GM19240 (cell line): ENCODE results near the gene L2HGDH.

Experiments used
- DNase-seq: peaks from one replicate; pipeline ENCODE4 v3.0.0; 2011; ENCODE audit warnings: low spot score; ENCODE audit not compliant: insufficient read length

The L2HGDH gene

GRCh38 chr14:50230701-50231474 is 81.1 kb downstream of the L2HGDH start:
- DNase-seq: no peak

DNA sequence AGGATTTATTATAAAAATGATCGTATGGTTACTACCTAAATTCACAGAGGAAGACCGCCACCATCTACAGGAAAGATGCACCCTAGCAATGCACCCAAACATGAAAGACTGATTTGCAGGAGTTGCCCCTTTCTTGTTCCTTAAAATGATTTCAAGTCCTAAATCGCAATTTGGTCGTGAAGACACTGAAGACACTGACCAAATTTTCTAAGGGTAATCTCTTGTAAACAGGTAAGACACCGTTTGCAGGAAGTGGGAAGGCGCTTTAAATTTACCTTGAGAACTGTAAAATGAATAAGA is 81.7 kb downstream of the L2HGDH start:
- no peak for DNase-seq

DNA sequence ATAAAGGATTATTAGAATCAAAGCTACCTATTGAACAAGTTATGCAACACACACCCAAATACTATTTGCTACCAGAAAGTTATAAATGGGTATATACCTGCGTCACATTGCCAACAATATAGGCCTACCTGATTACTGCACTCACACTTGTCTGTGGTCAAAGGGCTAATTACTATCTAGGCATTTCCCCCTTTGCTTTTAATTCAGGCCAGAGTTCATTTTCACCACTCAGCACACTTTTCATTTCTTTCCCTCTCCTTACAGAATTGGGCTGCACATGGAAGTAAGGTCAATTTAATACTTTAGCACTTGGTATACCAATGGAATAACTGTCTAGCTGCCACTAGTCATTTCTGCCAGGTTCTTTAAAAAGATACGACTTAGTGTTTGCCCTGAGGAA is 82.3 kb downstream of the L2HGDH start:
- no peak for DNase-seq

DNA sequence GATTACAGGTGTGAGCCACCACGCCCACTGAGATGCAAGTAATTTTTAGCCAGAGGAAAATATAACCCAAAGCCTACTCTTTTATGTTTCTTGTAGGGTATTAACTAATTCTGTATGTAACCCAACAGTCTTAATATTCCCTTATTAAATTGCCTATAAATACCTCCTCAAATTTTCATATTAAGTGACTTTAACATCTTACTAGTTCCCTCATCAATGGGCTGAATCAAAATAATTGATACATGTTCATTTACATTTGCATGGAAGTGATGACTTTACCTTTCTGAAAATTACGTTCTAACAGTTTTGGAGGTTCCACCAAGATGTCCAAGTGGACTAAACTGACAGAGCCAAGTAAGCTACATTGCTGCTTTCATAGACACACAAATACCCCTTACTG is 83.7 kb downstream of the L2HGDH start:
- DNase-seq: no peak

GRCh38 chr14:50225974-50226297 is 86.1 kb downstream of the L2HGDH start:
- no peak for DNase-seq

DNA sequence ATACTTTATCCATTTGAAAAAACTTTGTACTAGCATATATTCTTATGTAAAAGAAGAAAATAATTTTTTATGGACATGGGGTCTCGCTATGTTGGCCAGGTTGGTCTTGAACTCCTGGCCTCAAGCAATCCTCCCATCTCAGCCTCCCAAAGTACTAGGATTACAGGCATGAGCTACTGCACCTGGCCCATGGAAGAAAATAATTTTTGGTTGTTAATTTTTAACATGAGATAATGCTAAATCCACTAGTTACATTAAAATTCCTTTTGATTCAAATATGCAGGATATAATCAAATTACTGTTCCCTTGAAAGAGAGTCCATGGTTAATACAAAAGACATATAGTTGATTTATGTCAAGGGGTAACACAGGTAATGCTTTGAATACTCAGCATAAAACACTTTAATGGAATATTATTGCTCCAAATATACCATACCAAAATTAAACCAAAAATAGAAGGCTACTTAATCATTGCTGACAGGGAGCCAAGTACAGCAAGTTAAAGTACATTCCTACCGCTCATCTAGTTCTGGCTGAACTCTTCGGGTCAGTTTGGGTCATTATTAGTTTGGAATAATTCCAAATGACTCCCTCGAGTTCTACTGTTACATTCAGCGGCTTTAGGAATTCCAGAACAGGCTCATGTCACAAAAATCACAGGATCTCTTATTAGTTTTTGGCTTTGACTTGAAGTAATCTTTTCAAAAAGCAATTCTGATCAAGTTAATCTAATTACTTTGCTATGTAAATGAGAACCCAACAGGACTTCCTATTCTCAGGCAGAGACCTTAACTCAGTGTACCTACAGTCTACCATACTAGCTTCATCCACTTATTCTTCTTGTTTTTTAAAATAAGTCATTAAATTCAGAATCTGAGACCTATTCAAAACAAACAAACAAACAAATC is 86.7 kb downstream of the L2HGDH start:
- DNase-seq: no peak

- no peak for DNase-seq
Measured at GRCh38 chr14:50222055-50222613, 89.9 kb downstream of the L2HGDH start.

GRCh38 chr14:50218501-50218900 is 93.5 kb downstream of the L2HGDH start:
- no peak for DNase-seq

GRCh38 chr14:50215416-50215815 is 96.6 kb downstream of the L2HGDH start:
- no peak for DNase-seq

DNA sequence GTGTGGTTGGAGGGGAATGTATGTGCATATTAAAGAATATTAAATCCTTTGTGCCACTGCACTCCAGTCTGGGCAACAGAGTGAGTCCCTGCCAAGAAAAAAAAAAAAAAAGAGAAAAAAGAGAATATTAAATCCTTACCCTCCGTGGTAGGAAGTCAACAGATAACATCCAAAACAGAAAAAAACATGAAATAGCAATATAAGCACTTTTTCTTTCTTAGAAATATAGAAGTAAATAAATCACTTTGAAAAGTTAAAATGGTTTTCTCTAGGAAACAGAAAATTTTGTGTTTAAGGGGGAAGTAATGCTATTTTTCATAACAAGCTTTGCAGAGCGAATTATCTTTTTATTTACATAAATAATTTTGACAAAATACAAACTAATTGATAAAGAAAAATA is 98.2 kb downstream of the L2HGDH start:
- DNase-seq: no peak

DNA sequence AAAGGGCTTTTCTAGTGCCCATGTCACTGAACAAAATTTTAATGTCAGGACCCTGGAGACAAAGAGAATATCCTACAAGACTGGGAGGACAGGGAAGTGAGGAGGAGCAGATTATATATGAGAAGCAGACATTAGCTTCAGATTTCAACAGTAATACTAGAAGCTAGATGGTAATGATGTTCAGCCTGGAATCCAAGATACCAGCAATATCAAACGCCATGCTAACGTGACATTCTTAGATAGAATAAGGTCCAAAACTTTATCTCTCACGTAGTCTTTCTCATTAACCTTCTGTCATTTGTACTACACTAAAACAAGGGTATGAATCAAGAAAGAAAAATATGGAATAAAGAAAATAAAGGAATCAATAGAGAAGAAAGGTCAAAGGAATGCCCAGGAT is 99.3 kb downstream of the L2HGDH start:
- DNase-seq: no peak

DNA sequence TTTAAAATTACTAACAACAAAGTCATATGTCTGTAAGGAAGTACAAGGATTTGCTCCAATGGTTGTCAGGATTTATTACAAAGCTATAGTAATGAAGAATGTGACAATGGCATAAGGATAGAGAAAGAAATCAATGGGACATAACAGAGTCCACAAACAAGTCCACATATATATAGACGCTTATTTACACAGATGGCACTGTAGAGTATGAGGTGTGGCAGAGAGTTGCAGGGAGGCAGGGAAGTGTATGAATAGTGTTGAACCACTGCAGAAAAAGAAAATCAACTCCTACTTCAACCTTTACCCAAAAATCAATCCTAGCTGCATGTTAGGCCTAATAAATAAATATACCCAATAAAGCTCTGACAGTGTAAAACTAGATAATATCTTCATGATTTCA is 102.0 kb downstream of the L2HGDH start:
- DNase-seq: no peak

DNA sequence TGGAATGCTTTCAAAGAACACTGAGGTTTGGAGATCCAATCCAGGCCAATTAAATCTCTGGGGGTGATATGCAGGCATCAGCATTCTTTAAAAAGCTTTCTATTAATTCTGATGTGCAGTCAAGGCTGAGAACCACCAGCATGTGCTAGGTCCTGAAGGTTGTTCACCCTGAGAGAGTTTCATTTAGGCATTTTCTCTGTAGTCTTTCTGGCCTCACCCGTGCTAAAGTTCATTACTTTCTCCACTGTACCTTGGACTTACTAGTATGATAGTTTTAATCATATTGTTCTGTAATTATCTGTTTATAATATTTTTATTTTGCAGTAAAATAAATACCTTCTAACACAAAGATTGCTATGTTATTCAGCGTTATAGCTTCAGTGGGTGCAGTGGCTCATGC is 113.5 kb downstream of the L2HGDH start:
- no peak for DNase-seq

GRCh38 chr14:50191499-50191898 is 120.5 kb downstream of the L2HGDH start:
- no peak for DNase-seq
